MV-4-11 (cell line): ENCODE measurements around the gene TXNDC11.

Experiments
- DNase-seq: peaks from one replicate; lab custom pipeline; 2025; lab: John Stamatoyannopoulos, UW

Gene TXNDC11

GRCh38 chr16:11719171-11719570, 23.5 kb downstream of the TXNDC11 start:
- no peak for DNase-seq

- no peak for DNase-seq
Measured at GRCh38 chr16:11717811-11718210, 24.8 kb downstream of the TXNDC11 start.

- no peak for DNase-seq
Measured at GRCh38 chr16:11716336-11716735, 26.3 kb downstream of the TXNDC11 start.

GRCh38 chr16:11715246-11715947, 27.3 kb downstream of the TXNDC11 start:
- no peak for DNase-seq

- DNase-seq = no peak
Measured at GRCh38 chr16:11712122-11712521, 30.5 kb downstream of the TXNDC11 start.

DNA sequence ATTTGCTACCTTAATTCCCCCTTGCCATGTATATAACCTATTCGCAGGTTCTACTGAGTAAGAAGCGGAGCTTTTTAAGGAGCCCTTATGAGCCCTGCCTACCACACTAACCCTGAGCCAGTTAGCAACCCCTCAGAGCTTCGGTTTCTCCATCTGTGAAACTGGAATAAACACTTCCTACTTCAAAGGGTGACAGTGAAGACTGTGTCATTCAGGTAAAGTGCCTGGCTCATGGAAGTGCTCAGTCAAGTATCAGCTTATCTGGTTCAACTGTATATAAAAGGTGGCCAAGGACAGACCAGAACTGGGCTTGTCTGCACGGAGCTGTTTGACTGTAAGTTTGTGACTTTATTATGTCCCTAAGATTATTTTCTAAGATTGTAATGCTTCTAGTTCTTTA, 31.0 kb downstream of the TXNDC11 start:
- no peak for DNase-seq

- DNase-seq = no peak
Measured at GRCh38 chr16:11708421-11708820, 34.2 kb downstream of the TXNDC11 start.

DNA sequence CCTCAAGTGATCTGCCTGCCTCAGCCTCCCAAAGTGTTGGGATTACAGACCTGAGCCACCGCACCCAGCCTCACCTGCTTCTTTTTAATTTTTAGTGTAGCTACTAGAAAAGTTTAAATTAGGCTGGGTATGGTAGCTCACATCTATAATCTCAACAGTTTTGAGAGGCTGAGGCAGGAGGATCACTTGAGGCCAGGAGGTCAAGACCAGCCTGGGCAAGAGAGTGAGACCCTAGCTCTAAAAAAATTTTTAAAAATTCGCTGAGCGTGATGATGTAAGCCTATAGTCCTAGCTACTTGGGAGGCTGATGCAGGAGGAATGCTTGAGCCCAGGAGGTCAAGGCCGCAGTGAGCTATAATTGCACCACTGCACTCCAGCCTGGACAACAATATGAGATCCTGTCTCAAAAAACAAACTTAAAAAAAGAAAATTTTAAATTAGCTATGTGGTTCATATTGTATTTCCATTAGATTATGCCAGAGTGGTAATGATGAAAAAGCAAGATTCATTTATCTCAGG, 34.9 kb downstream of the TXNDC11 start:
- DNase-seq = no peak

DNA sequence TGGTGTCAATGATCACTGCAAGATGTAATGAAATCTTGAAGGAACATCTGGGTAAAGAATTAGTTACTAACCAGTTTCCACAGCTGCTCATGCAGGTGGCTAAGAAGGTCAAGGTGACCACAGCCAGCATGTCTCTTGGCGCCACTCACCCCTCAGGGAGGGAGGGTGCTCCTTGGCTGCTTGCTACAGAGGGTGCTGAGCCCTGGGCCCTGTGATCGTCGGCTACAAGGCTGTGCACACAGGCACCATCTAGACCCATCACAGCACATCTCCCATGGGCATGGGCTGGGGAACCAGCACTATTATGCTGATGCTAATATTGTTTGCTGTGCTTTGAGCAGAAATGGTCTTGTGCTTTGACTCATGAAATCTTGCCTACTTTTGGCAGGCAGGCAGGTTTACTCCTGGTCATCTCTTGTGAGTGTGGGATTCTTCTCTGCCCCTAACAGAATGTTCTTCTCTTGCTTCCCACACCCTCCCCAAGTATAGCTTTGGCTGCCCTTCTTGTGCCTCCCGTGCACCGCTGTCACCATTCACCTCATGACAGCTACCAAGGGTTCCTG, 36.4 kb downstream of the TXNDC11 start:
- DNase-seq = no peak

DNA sequence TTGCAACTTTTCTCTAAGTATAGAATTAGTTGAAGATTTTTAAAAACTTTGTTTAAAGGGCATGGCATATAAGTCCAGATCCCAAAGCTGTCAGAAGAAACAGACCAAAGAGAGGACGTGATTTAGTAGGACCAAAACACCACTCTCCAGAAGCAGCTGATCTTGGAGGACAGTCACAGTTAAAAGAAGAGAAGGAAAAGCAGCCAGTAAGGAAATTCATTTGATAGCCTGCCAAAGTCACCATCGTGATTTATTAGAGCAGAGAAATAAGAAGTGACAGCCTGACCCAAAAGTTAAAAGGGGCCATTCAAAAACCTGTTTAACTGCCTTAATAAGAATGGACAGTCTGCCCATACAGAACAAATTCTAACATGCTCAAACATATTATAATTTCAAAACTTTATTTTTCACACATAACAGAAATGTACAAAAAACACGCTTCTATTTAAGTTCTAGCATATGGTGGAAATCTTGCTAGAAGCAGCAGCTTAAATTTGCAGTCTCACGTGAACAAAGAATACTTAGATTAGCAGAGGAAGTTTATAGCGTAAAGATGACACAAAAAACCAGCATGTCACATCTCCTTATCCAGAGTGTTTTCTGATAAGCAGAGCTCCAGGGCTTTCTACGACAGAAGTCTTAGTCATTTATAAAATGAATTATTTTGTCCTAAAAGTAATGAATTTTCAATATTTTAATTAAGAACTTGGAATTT, 37.2 kb downstream of the TXNDC11 start:
- DNase-seq = no peak

- DNase-seq = peak; percentile 64
Measured at GRCh38 chr16:11700264-11701029, 42.2 kb downstream of the TXNDC11 start.

GRCh38 chr16:11699234-11699894, 43.3 kb downstream of the TXNDC11 start:
- DNase-seq = no peak

DNA sequence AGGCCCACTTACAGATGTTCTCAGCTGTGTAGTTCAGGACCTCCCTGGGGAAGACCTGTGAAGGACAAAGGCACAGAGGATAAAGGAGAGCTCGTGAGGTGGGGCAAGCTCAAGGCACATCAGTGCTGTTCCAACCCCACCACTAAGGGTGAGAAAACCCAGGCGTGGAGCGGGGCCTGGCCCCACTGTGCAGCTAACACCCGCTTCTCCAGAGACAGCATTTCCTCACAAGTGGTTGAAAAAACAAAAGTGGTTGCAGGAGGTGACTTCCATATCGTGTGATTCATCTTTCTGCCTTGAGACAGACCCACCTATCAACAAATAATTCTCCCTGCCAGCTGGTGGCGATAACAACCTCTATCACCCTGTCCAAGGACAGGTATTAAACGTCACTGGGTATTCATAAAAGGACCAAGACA, 44.4 kb downstream of the TXNDC11 start:
- DNase-seq = no peak

DNA sequence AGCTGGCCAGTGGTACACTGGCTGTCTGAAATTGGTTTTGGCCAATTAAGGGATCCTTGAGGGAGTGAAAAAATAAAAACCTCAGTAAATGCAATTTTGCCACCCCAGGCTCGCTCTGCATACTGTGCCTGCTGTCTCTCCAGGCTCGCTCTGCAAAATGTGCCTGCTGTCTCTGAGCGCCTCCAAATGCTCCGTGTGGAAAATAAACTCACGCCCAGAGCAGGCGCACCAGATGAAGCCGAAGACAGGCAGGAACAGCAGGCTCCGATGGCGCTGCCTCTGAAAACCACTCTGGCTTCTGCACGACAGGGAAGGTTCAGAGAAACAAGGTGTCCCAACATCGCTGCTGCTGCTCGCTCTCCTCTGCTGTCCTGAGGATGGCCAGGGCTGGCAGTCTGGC, 45.3 kb downstream of the TXNDC11 start:
- DNase-seq = no peak

DNA sequence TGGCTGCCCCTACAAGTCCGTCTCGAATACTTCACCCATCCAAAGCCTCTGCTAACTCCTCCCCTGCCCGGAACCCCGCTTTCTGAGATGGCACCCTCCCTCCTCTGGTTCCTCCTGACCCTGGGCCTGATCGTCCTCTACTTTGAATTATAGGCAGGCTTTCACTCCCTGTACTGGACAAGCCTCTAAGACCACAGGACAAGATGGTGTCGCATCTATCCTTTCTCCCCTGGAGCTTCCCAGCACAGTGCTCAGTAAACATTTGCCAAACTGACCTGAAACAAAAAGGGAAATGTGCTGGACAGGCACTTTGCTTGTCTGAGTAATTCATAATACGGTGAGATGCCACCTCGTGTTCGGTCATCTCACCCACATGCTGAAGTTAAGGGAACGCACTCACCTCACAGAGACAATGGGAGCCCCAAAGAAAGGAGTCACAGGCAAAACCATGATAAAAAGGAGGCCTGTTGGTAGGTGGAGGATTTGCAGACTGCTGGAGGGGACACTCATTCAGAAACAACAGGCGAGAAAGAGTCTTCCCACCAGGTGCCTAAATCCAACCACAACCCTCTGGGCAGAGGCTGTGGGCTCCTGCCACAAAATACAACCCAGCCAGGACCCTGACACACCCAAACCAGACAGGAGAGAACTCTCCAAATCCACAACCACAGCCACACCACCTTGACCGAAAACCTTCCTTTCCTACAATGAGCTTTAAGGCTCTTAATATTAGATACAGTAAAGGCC, 46.2 kb downstream of the TXNDC11 start:
- DNase-seq = no peak

DNA sequence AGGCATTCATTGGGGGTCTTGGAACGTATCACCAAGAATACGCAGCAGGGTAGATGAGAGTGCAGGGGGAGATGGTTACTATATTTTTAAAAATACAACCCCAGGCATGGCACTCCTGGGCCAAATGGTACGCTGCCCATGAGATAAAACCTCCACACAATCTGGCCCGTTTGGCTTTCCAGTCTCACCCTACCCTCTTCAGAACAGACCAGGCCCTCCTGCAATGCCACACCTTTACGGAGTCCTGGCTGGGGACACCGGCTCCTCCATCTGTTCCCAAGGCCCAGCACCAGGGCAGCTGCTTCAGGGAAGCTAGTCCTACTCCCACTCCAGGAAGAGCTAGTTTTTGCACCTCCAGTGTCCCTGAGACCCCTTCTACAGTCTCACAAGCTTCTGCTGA, 50.0 kb downstream of the TXNDC11 start:
- no peak for DNase-seq

DNA sequence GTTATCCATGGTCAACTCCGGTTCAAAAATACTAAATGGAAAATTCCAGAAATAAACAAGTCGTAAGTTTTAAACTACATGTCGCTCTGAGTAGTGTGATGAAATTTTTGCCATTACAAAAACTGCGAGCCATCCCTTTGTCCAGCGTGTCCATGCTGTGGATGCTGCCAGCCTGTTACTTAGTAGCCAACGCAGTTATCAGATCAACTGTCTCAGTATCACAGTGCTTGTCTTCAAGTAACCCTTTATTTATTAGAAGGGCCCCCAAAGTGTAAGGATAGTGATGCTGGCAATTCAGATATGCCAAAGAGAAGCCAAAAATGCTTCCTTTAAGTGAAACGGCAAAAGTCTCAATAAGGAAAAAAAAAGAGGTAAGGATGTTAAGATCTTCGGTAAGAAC, 50.5 kb downstream of the TXNDC11 start:
- no peak for DNase-seq

GRCh38 chr16:11691771-11692170, 50.9 kb downstream of the TXNDC11 start:
- no peak for DNase-seq

DNA sequence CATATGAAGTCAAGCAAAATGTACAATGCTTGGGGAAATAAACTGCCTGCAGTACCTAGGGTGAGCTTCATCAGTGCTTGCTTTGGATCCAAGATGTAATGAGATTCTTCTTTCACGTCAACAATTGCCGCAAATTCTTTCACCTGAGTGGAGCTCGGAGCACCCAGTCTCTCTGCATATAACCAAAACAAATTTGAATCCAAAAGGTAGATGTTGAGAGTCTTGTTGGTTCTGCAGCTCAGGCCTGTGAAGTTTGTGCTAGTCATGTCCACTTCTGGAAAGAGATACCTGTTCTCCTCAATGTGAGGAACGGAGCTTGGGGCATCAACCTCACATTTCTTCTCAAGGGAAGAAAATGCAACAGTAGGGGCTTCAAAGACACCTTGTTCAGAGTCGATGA, 51.4 kb downstream of the TXNDC11 start:
- DNase-seq = no peak

GRCh38 chr16:11689031-11689840, 53.4 kb downstream of the TXNDC11 start:
- peak; percentile 94 for DNase-seq
